D721Med (cell line): ENCODE results near the gene DCAF15.

Experiments
- DNase-seq: peaks from one replicate; pipeline ENCODE4 v3.0.0; 2011; ENCODE audit warnings: low spot score; ENCODE audit not compliant: insufficient read length
- FAIRE-seq: peaks from 2 replicates; lab custom pipeline; 2011; peaks lifted over from hg19 to GRCh38; lab: Jason Lieb, UNC
- TF ChIP-seq, protein P1 (sequence below): IDR thresholded peaks from 2 replicates; pipeline ENCODE4 v1.5.1; 2012; ENCODE audit warnings: mild to moderate bottlenecking, control low read depth; ENCODE audit not compliant: insufficient read depth; ENCODE audit errors: missing control alignments

DCAF15 gene, protein sequence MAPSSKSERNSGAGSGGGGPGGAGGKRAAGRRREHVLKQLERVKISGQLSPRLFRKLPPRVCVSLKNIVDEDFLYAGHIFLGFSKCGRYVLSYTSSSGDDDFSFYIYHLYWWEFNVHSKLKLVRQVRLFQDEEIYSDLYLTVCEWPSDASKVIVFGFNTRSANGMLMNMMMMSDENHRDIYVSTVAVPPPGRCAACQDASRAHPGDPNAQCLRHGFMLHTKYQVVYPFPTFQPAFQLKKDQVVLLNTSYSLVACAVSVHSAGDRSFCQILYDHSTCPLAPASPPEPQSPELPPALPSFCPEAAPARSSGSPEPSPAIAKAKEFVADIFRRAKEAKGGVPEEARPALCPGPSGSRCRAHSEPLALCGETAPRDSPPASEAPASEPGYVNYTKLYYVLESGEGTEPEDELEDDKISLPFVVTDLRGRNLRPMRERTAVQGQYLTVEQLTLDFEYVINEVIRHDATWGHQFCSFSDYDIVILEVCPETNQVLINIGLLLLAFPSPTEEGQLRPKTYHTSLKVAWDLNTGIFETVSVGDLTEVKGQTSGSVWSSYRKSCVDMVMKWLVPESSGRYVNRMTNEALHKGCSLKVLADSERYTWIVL

DNA sequence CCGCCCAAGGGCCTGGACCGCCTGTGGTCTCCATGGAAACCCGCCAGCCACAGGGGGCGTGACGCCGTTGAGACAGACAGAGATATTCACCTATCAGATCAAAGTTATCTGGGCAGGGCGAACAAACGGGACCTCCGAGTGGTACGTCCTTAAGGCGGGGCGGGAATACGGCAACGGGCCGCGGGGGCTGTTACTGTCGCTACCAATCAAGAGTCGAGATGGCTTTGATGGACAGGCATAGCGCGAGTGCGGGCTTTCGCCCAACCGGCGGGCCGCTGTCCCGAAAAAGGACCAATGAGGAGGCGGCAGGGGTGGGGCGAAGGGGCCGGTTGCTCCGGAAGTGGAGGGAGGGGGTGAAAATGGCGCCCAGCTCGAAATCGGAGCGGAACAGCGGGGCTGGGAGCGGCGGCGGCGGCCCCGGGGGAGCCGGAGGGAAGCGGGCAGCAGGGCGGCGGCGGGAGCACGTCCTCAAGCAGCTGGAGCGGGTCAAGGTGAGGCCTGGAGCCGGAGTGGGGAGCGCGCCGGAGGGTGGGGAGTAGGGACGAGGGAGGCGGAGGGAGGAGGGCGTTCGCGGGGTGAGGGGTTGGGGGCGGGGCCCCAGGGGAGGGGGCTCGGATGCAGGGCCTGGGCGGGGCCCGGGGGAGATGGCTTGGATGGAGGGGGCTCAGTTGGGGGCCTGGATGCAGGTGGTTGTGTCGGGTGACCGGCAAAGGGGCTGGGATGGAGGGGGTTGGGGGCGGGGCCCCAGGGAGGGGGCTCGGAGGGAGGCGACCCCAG is at the start of gene DCAF15:
DCAF15 (plus strand) TSS at position 356 of the 777 bp plus-strand sequence; CDS start at position 360, 4 bp downstream.
- TF ChIP-seq, protein P1, sequence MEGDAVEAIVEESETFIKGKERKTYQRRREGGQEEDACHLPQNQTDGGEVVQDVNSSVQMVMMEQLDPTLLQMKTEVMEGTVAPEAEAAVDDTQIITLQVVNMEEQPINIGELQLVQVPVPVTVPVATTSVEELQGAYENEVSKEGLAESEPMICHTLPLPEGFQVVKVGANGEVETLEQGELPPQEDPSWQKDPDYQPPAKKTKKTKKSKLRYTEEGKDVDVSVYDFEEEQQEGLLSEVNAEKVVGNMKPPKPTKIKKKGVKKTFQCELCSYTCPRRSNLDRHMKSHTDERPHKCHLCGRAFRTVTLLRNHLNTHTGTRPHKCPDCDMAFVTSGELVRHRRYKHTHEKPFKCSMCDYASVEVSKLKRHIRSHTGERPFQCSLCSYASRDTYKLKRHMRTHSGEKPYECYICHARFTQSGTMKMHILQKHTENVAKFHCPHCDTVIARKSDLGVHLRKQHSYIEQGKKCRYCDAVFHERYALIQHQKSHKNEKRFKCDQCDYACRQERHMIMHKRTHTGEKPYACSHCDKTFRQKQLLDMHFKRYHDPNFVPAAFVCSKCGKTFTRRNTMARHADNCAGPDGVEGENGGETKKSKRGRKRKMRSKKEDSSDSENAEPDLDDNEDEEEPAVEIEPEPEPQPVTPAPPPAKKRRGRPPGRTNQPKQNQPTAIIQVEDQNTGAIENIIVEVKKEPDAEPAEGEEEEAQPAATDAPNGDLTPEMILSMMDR, result no peak
- DNase-seq (peak; percentile 100), FAIRE-seq (no peak)

DNA sequence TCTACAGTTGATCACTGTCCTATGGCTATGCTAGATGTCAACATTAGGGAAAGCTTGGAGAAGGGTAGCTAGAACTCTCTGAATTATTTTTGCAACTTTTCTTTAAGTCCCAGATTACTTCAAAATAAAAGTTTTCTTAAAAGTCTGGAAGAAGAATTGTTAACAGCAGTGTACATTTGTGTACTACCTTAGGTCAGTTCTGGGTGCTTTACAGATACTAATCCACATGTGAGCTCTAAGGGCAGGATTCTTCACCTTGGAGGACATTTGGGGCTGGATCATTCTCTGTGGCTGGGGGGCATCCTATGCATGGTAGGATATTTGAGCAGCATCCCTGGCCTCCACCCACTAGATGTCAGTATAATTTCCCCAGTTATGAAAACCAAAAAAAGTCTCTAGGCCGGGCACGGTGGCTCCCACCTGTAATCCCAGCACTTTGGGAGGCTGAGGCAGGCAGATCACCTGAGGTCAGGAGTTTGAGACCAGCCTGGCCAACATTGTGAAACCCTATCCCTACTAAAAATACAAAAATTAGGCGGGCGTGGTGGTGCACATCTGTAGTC is 49.2 kb upstream of the DCAF15 start:
- DNase-seq (no peak), FAIRE-seq (no peak)
- TF ChIP-seq, protein P1, result peak; percentile 15

DNA sequence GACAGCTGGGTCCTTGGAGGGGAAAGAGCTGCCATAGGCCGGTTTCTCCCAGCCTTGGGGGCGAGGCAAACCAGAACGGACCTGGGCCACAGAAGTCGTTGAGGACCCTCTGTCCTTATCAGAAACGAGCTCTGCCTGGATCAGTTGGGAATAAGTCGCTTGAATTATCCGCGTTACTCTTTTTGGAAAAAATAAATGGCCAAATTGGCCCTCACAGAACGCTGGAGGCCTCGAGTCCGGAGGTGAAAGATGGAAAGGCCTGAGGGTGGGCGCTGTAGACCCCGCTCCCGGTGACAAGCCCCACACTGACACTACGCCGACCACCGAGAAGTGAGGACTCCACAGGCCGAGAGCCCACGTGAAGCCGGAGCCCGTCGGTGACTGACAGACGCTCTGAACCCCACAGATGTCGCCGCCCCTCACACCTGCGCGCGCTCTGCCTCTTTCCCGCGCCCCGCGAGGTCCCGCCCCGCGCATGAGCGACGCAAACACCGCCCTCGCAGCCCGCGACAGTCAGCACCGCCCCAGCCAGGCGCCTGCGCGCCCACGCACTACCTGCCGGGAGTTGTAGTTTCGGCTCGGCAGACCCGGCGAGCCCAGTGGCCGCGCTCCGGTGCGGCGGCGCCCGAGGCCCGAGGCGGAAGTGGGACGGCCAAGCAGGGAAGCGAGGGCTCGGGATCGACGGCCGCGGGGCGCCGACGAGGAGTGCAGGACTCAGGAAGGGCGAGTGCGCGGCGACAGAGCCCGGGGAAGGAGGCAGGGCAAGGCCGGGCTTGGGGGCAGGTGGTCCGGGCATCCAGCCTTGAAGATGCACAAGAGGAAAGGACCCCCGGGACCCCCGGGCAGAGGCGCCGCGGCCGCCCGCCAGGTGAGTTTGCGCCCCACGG is 46.4 kb upstream of the DCAF15 start, which contains the start of the genes BRME1 and CC2D1A:
BRME1 (minus strand) TSS at position 484 of the 887 bp plus-strand sequence. CDS start 1,225 bp downstream, outside the sequence.
CC2D1A (plus strand) TSS at position 568 of the 887 bp plus-strand sequence; CDS start at position 809, 241 bp downstream.
- TF ChIP-seq, protein P1, result no peak
- DNase-seq (peak; percentile 98), FAIRE-seq (no peak)

DNA sequence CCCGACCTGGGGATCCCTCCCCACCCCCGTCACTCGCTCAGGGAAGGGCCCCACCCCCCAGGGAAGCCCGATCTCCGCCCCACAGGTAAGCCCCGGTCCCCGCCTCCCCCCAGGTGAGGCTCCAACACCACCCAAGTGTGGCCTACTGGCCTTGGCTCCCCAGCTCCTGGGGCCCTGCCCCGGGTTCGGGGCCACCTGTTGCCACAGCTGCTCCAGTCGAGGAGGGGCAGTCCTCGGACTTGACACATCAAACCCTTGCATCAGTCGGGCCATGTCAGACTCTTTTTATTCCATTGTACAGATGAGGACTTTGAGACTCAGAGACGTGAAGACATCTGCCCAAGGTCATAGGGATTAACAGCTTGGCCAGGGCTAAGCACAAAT is 45.8 kb upstream of the DCAF15 start:
- FAIRE-seq (no peak), DNase-seq (no peak)
- TF ChIP-seq, protein P1, result no peak

DNA sequence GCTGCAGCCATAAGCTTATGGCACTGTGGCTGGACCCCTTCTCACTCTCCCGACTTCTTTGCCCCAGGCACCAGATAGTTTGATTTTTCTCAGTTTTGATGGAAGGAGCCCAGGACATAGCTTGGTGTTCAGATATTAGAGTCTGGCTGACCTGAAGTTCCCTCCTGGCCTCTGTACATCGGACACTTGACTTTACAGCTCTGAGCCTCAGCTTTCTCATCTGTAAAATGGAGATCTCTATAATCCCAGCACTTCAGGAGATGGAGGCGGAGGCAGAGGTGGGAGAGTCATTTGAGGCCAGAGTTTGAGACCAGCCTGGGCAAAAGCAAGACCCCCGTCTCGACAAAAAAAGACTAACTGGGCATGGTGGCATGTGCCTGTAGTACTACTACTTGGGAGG is 45.4 kb upstream of the DCAF15 start:
- FAIRE-seq (no peak), DNase-seq (no peak)
- TF ChIP-seq, protein P1, result no peak

DNA sequence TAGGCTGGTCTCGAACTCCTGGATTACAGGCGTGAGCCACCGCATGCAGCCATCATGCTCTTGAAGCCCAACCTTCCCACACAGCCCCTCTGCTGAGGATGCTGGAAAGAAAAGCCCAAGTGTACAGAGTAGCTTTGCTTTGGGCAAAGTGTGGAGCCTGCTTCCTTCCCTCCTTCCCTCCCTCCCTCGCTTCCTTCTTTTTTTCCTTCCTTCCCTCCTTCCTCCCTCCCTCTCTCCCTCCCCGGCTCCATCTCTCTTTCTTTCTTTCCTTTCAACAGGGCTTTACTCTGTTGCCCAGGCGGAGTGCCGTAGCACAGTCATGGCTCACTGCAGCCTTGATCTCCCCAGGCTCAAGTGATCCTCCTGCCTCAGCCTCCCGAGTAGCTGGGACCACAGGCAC is 43.6 kb upstream of the DCAF15 start:
- no peak for FAIRE-seq
- TF ChIP-seq, protein P1, result no peak

More for the DNA sequence above, 43.6 kb upstream of the DCAF15 start:
- no peak for DNase-seq
